ENCODE results near the gene CYLD. TPM values are rescaled to one million over a fixed set of nuclear protein-coding genes. Genes with fewer than 3 reads are reported as not detected.
A peak's percentile ranks its signal among the peaks of the same experiment; 100 is the strongest.

CYLD gene
- total and polyA plus RNA-seq, 2 experiments from 2014 or later: 6.9 to 30.9 TPM

GRCh38 chr16:50733468-50733867 is 8.4 kb upstream of the CYLD start:
- Mint-ChIP-seq H3K9me3 (peaks cover 3% of the 10 kb centered on the region; the same call in 1 of the 3 replicates), H3K4me3 (no peak overlapping the region), H3K27me3 (ENCODE audit: insufficient read depth, low read depth, poor library complexity) (peaks cover 4% of the 10 kb centered on the region), H3K36me3 (ENCODE audit: low read depth) (no peaks in the 10 kb centered on the region), H3K4me1 (no peaks in the 10 kb centered on the region), H3K27ac (peak overlapping the region; percentile 39; the same call in 1 of the 2 replicates)
- Histone ChIP-seq H3K9me2 (ENCODE audit: insufficient read depth) (0 out of 2 replicates have a peak, but pooled peaks cover 4% of the 10 kb centered on the region), H3K27me3 (ENCODE audit: insufficient read depth) (no peaks in the 10 kb centered on the region), H3K79me2 (replicated peaks; ENCODE audit: insufficient read depth) (no peaks in the 10 kb centered on the region), H3F3A (replicated peaks; ENCODE audit: low read depth) (no peaks in the 10 kb centered on the region), H2AFZ (peak overlapping the region; percentile 69; the same call in 1 of the 2 replicates), H3K4me1 (ENCODE audit: insufficient read depth) (no peaks in the 10 kb centered on the region), H3K4me2 (no peak overlapping the region), H3K36me3 (ENCODE audit: insufficient read depth) (no peaks in the 10 kb centered on the region), H3K4me3 (no peak overlapping the region), H3K27ac (ENCODE audit: low read depth) (no peak overlapping the region), H4K20me1 (replicated peaks; ENCODE audit: insufficient read depth) (no peaks in the 10 kb centered on the region)
- DNase-seq (ENCODE audit: low spot score) (no peak), ATAC-seq (no peak)
- TF ChIP-seq STAT1 (IDR thresholded peaks at IDR 0.05; ENCODE audit: unreplicated experiment) (no peak), POLR2AphosphoS5 (IDR thresholded peaks at IDR 0.05; ENCODE audit: low read depth) (no peak), JUNB (IDR thresholded peaks at IDR 0.05; ENCODE audit: unreplicated experiment) (no peak), ZNF114 (CRISPR knock-in tag; IDR thresholded peaks at IDR 0.05) (no peak), ETS1 (IDR thresholded peaks at IDR 0.05) (no peak), CREB1 (CRISPR knock-in tag; IDR thresholded peaks at IDR 0.05; ENCODE audit: low read depth) (no peak), CTCF (conservative IDR thresholded peaks at IDR 0.05; ENCODE audit: low read depth in 2 of 2) (no peak), ZNF462 (CRISPR knock-in tag; IDR thresholded peaks at IDR 0.05) (no peak), EZH2 (IDR thresholded peaks at IDR 0.05; ENCODE audit: low read depth, unreplicated experiment) (no peak), NANOG (IDR thresholded peaks at IDR 0.05; ENCODE audit: borderline replicate concordance) (no peak), EZH2phosphoT487 (IDR thresholded peaks at IDR 0.05; ENCODE audit: unreplicated experiment) (no peak), ZNF331 (CRISPR knock-in tag; IDR thresholded peaks at IDR 0.05; ENCODE audit: low read depth) (no peak)
- TF ChIP-seq, protein P1, sequence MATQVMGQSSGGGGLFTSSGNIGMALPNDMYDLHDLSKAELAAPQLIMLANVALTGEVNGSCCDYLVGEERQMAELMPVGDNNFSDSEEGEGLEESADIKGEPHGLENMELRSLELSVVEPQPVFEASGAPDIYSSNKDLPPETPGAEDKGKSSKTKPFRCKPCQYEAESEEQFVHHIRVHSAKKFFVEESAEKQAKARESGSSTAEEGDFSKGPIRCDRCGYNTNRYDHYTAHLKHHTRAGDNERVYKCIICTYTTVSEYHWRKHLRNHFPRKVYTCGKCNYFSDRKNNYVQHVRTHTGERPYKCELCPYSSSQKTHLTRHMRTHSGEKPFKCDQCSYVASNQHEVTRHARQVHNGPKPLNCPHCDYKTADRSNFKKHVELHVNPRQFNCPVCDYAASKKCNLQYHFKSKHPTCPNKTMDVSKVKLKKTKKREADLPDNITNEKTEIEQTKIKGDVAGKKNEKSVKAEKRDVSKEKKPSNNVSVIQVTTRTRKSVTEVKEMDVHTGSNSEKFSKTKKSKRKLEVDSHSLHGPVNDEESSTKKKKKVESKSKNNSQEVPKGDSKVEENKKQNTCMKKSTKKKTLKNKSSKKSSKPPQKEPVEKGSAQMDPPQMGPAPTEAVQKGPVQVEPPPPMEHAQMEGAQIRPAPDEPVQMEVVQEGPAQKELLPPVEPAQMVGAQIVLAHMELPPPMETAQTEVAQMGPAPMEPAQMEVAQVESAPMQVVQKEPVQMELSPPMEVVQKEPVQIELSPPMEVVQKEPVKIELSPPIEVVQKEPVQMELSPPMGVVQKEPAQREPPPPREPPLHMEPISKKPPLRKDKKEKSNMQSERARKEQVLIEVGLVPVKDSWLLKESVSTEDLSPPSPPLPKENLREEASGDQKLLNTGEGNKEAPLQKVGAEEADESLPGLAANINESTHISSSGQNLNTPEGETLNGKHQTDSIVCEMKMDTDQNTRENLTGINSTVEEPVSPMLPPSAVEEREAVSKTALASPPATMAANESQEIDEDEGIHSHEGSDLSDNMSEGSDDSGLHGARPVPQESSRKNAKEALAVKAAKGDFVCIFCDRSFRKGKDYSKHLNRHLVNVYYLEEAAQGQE (IDR thresholded peaks at IDR 0.05; ENCODE audit: unreplicated experiment): no peak

All from GM23338 (cell line).